Neutrophil (primary cell): ENCODE measurements around the gene LSP1.
A peak's percentile ranks its signal among the peaks of the same experiment; 100 is the strongest.
"Not testable (repeated sequence)": the region's sequence is repeated elsewhere in the genome, so short reads cannot be mapped to it uniquely, and the experiment has no call there.

ENCODE experiments used
- H3K27ac ChIP-seq: fragments of 200-600 bp; sonication (generic); 2 replicates; pipeline ENCODE4 v1.5.1; 2016; ENCODE audit warnings: mild to moderate bottlenecking, moderate library complexity
- H3K27me3 ChIP-seq: fragments of 200-600 bp; sonication (generic); 2 replicates; pipeline ENCODE4 v1.6.0; 2016; ENCODE audit warnings: mild to moderate bottlenecking
- H3K36me3 ChIP-seq: fragments of 200-600 bp; sonication (generic); 2 replicates; pipeline ENCODE4 v1.5.1; 2017
- H3K4me1 ChIP-seq, 2 experiments: fragments of 200-600 bp in 1 of 2; sonication (generic) in 1 of 2; 1 replicate in 1 of 2; 2 replicates in 1 of 2; pipeline versions ENCODE4 v1.5.1 to v1.6.1; 2013 to 2016; ENCODE audit warnings: low read depth in 1 of 2, low read length in 1 of 2, mild to moderate bottlenecking in 1 of 2, moderate library complexity in 1 of 2; ENCODE audit not compliant: control insufficient read depth in 1 of 2, insufficient read depth in 1 of 2
- H3K4me3 ChIP-seq, 2 experiments: fragments of 200-600 bp in 1 of 2; sonication (generic) in 1 of 2; 1 replicate in 1 of 2; 2 replicates in 1 of 2; pipeline ENCODE4 v1.5.1; 2013 to 2016; ENCODE audit warnings: low read depth in 1 of 2, low read length in 1 of 2, mild to moderate bottlenecking in 1 of 2, moderate library complexity in 1 of 2
- H3K9me3 ChIP-seq: fragments of 200-600 bp; sonication (generic); 2 replicates; pipeline ENCODE4 v1.5.1; 2016
- CTCF ChIP-seq: fragments of 200-600 bp; sonication (generic); IDR thresholded peaks from 2 replicates; pipeline ENCODE4 v1.5.1; 2016; ENCODE audit warnings: antibody characterized with exemption

The LSP1 gene

GRCh38 chr11:1812274-1812673, 40.6 kb upstream of the LSP1 start:
- H3K4me3 ChIP-seq: no peak overlapping the region
- peaks cover 77 to 82% of the 10 kb centered on the region in 2 experiments for H3K4me1 ChIP-seq
- H3K9me3 ChIP-seq: no peaks in the 10 kb centered on the region
- no peaks in the 10 kb centered on the region for H3K36me3 ChIP-seq
- no peaks in the 10 kb centered on the region for H3K27me3 ChIP-seq
- peak overlapping the region; percentile 76 for H3K27ac ChIP-seq
- TF ChIP-seq CTCF: no peak

GRCh38 chr11:1812801-1813200, 40.1 kb upstream of the LSP1 start:
- no peak for TF ChIP-seq CTCF
- Histone ChIP-seq H3K4me1 (peaks cover 72 to 77% of the 10 kb centered on the region in 2 experiments), H3K27me3 (no peaks in the 10 kb centered on the region), H3K36me3 (no peaks in the 10 kb centered on the region), H3K27ac (peak overlapping the region; percentile 76), H3K4me3 (no peak overlapping the region), H3K9me3 (no peaks in the 10 kb centered on the region)

- H3K27me3 ChIP-seq, H3K9me3 ChIP-seq, H3K36me3 ChIP-seq: not testable (repeated sequence)
- peak overlapping the region in 1 of 2 experiments; percentile 3 for H3K4me3 ChIP-seq
- H3K4me1 ChIP-seq: peaks cover 72 to 75% of the 10 kb centered on the region in 2 experiments
- peak overlapping the region; percentile 76 for H3K27ac ChIP-seq
Observed at GRCh38 chr11:1813356-1813755, 39.5 kb upstream of the LSP1 start.

- H3K36me3 ChIP-seq: no peaks in the 10 kb centered on the region
- H3K27me3 ChIP-seq: no peaks in the 10 kb centered on the region
- no peak for TF ChIP-seq CTCF
Observed at GRCh38 chr11:1814691-1815090, 38.2 kb upstream of the LSP1 start.

GRCh38 chr11:1815311-1815710, 37.6 kb upstream of the LSP1 start:
- peaks cover 58 to 65% of the 10 kb centered on the region in 2 experiments for H3K4me1 ChIP-seq
- H3K4me3 ChIP-seq: no peak overlapping the region
- H3K27me3 ChIP-seq: no peaks in the 10 kb centered on the region
- no peak overlapping the region for H3K27ac ChIP-seq
- TF ChIP-seq CTCF: no peak
- no peaks in the 10 kb centered on the region for H3K36me3 ChIP-seq
- H3K9me3 ChIP-seq: no peaks in the 10 kb centered on the region

More at GRCh38 chr11:1814691-1815090, 38.2 kb upstream of the LSP1 start:
- Histone ChIP-seq H3K4me1 (peaks cover 64 to 72% of the 10 kb centered on the region in 2 experiments), H3K4me3 (no peak overlapping the region), H3K27ac (peak overlapping the region; percentile 76), H3K9me3 (no peaks in the 10 kb centered on the region)

- H3K9me3 ChIP-seq: no peaks in the 10 kb centered on the region
- no peaks in the 10 kb centered on the region for H3K36me3 ChIP-seq
- peaks cover 54 to 61% of the 10 kb centered on the region in 2 experiments for H3K4me1 ChIP-seq
- no peak for TF ChIP-seq CTCF
- no peak overlapping the region for H3K4me3 ChIP-seq
- H3K27me3 ChIP-seq: no peaks in the 10 kb centered on the region
- H3K27ac ChIP-seq: no peak overlapping the region
Observed at GRCh38 chr11:1815751-1816150, 37.1 kb upstream of the LSP1 start.
